Measurements from ENCODE around the gene PACRG.

Gene PACRG

GRCh38 chr6:163298079-163298830 lies 570.5 kb downstream of the PACRG start:
- no peak for DNase-seq (ENCODE audit: low read depth)
- no peak for TF ChIP-seq CTCF (conservative IDR thresholded peaks at IDR 0.05; ENCODE audit: low read depth, low read length)
- H3K4me3 ChIP-seq (ENCODE audit: low read length), result no peak overlapping the region

- DNase-seq (ENCODE audit: low read depth), result no peak
- TF ChIP-seq CTCF (conservative IDR thresholded peaks at IDR 0.05; ENCODE audit: low read depth, low read length), result no peak
- no peak overlapping the region for H3K4me3 ChIP-seq (ENCODE audit: low read length)
Observed at GRCh38 chr6:163300838-163301237, 573.1 kb downstream of the PACRG start.

GRCh38 chr6:163301726-163302635 lies 574.2 kb downstream of the PACRG start:
- H3K4me3 ChIP-seq (ENCODE audit: low read length), result no peak overlapping the region
- DNase-seq (ENCODE audit: low read depth), result no peak
- TF ChIP-seq CTCF (conservative IDR thresholded peaks at IDR 0.05; ENCODE audit: low read depth, low read length), result no peak

DNA sequence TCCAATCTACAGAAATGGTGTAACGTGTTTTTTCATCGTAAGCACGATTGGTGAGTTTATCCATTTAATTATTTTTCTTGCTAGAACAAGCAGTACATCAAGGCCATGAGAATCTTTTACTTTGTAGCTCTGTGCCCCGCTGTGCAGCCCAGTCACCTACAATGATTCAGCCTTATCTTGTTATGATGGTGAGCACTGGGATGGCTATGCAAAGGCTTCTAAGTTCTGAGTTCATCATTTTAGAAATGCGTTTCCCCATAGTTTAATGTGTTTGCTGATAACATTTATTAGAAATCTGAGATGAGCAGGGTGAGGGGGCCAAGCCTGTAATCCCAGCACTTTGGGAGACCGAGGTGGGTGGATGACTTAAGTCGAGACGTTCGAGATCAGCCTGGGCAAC lies 575.0 kb downstream of the PACRG start:
- DNase-seq (ENCODE audit: low read depth), result no peak
- TF ChIP-seq CTCF (conservative IDR thresholded peaks at IDR 0.05; ENCODE audit: low read depth, low read length), result no peak
- no peak overlapping the region for H3K4me3 ChIP-seq (ENCODE audit: low read length)

GRCh38 chr6:163306000-163306399 lies 578.2 kb downstream of the PACRG start:
- TF ChIP-seq CTCF (conservative IDR thresholded peaks at IDR 0.05; ENCODE audit: low read depth, low read length), result no peak
- DNase-seq (ENCODE audit: low read depth), result no peak

DNA sequence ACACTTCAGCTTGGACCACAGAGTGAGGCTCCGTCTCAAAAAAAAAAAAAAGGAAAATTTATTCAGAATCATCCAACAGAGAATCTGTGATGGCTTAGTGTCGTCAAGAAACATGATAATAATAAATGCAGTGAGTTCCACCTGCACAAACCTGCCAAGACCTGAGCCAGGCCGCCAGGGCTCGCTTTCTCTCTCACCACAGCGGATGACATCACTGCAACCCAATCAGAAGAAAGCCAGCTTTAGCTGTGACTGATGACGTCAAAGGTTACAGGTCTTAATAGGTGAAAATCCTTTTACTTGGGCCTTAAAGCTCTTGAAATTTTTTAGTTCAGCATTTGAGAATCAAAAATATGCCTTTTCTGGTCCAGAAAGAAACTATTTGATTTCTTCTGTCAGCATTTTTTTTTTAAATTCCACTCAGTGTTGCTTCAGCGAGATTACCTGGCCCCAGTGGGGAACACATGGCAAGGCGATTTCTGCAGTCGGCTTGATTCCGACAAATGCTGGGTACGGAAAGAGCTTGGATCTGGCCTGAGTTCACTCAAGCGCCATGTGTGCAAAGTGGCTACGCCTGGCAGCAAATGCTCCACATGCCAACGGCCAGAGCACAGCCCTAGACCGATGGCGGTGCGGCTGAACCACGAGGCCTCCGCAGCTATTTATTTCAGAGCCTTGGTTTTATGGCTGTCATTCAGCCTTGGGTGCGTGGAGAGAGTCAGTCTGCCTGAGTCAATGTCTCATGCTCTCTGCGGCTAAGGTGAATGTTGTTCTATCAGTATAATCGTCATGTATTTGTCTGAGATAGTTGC lies 581.1 kb downstream of the PACRG start:
- DNase-seq (ENCODE audit: low read depth), result no peak
- no peak for TF ChIP-seq CTCF (conservative IDR thresholded peaks at IDR 0.05; ENCODE audit: low read depth, low read length)
- H3K4me3 ChIP-seq (ENCODE audit: low read length), result no peak overlapping the region

More at GRCh38 chr6:163306000-163306399, 578.2 kb downstream of the PACRG start:
- no peak overlapping the region for H3K4me3 ChIP-seq (ENCODE audit: low read length)
